ENCODE measurements around the gene PFKFB4. TPM values are rescaled to one million over a fixed set of nuclear protein-coding genes. Genes with fewer than 3 reads are reported as not detected.

PFKFB4 gene
- polyA plus RNA-seq, 1 of the 3 experiments (the other 2 are of a cell fraction), result 5.7 TPM

- 88% methylated on average over 11 of the region's 11 CpGs for WGBS (ENCODE audit: low lambda C conversion rate)
- Histone ChIP-seq H3K79me2 (ENCODE audit: insufficient read depth) (peaks cover 5% of the 10 kb centered on the region; the same call in 1 of the 2 replicates), H3K9me2 (no peaks in the 10 kb centered on the region), H3K27me3 (ENCODE audit: insufficient read depth) (no peaks in the 10 kb centered on the region), H3K4me2 (peak overlapping the region; percentile 76), H2AFZ (ENCODE audit: low read depth) (no peak overlapping the region), H3K4me1 (ENCODE audit: control insufficient read depth in 1 of 2, insufficient read depth in 2 of 2, low read depth in 1 of 2, low read length in 1 of 2) (peaks cover 30 to 37% of the 10 kb centered on the region in 2 experiments; a peak in 3 of 4 replicates), H3K9ac (peak overlapping the region; percentile 52), H3F3A (replicated peaks; ENCODE audit: insufficient read depth) (peaks cover 45% of the 10 kb centered on the region), H3K36me3 (replicated peaks in 1 of 2; ENCODE audit: control insufficient read depth in 1 of 2, insufficient read depth in 2 of 2, low read length in 1 of 2) (peaks cover 16 to 42% of the 10 kb centered on the region in 2 experiments), H3K4me3 (ENCODE audit: low read depth in 2 of 2, low read length in 1 of 2) (peak overlapping the region in 1 of 2 experiments; percentile 9; a peak in 1 of 4 replicates), H4K20me1 (ENCODE audit: insufficient read depth) (no peaks in the 10 kb centered on the region), H3K27ac (ENCODE audit: low read depth in 2 of 2, low read length in 1 of 2) (peak overlapping the region in 1 of 2 experiments; percentile 96), H3K9me3 (no peaks in the 10 kb centered on the region)
- CTCF ChIA-PET, result interaction anchor here (1.2 to 1.6 kb wide), 2 partner anchors 10 to 37 kb away, joined by 4 read pairs; partner anchors contain the start of genes SLC26A6 and UQCRC1
- POLR2A ChIA-PET, result interaction anchor here (0.9 kb wide), 1 partner anchor 10 kb away, joined by 3 read pairs; no protein-coding TSS in a partner anchor
- TF ChIP-seq NRF1 (IDR thresholded peaks at IDR 0.05; ENCODE audit: low read depth, low read length) (no peak), RXRA (IDR thresholded peaks at IDR 0.05; ENCODE audit: borderline replicate concordance, low read depth) (no peak), SMC3 (IDR thresholded peaks at IDR 0.05; ENCODE audit: low read depth, low read length) (no peak), EZH2phosphoT487 (IDR thresholded peaks at IDR 0.05; ENCODE audit: borderline replicate concordance, low read depth) (no peak), USF2 (IDR thresholded peaks at IDR 0.05; ENCODE audit: borderline replicate concordance, low read depth, low read length) (no peak), USF1 (IDR thresholded peaks at IDR 0.05; ENCODE audit: borderline replicate concordance, low read depth) (no peak), TAF1 (IDR thresholded peaks at IDR 0.05; ENCODE audit: borderline replicate concordance, low read depth, low read length) (no peak), YY1 (IDR thresholded peaks at IDR 0.05; ENCODE audit: low read depth) (no peak), MAX (IDR thresholded peaks at IDR 0.05; ENCODE audit: low read depth) (no peak)
- DNase-seq, result no peak
These were observed 42.5 kb upstream of the PFKFB4 start for GRCh38 chr3:48599077-48599501.

- Histone ChIP-seq H3K4me3 (ENCODE audit: low read depth in 2 of 2, low read length in 1 of 2) (peak overlapping the region in 1 of 2 experiments; percentile 9; a peak in 1 of 4 replicates), H3F3A (replicated peaks; ENCODE audit: insufficient read depth) (peaks cover 45% of the 10 kb centered on the region), H3K9me2 (no peaks in the 10 kb centered on the region), H3K27me3 (ENCODE audit: insufficient read depth) (no peaks in the 10 kb centered on the region), H3K4me2 (peak overlapping the region; percentile 76), H3K4me1 (ENCODE audit: control insufficient read depth in 1 of 2, insufficient read depth in 2 of 2, low read depth in 1 of 2, low read length in 1 of 2) (peaks cover 30 to 37% of the 10 kb centered on the region in 2 experiments; a peak in 3 of 4 replicates), H3K9ac (peak overlapping the region; percentile 52), H4K20me1 (ENCODE audit: insufficient read depth) (no peaks in the 10 kb centered on the region), H3K27ac (ENCODE audit: low read depth in 2 of 2, low read length in 1 of 2) (peak overlapping the region; percentile 62 to 96), H3K9me3 (no peaks in the 10 kb centered on the region), H3K36me3 (replicated peaks in 1 of 2; ENCODE audit: control insufficient read depth in 1 of 2, insufficient read depth in 2 of 2, low read length in 1 of 2) (peaks cover 10 to 37% of the 10 kb centered on the region in 2 experiments), H3K79me2 (ENCODE audit: insufficient read depth) (peaks cover 5% of the 10 kb centered on the region; the same call in 1 of the 2 replicates), H2AFZ (ENCODE audit: low read depth) (no peak overlapping the region)
- TF ChIP-seq TEAD4 (IDR thresholded peaks at IDR 0.05; ENCODE audit: borderline replicate concordance, insufficient read depth) (0 out of 2 replicates have a peak, but pooled peaks have one; percentile 10), TCF12 (IDR thresholded peaks at IDR 0.05) (peak; percentile 84), FOSL2 (IDR thresholded peaks at IDR 0.05; ENCODE audit: borderline replicate concordance, low read depth) (peak; percentile 57; the same call in 1 of the 2 replicates), RCOR1 (IDR thresholded peaks at IDR 0.05; ENCODE audit: low read length) (no peak), NFIC (IDR thresholded peaks at IDR 0.05; ENCODE audit: borderline replicate concordance) (0 out of 2 replicates have a peak, but pooled peaks have one; percentile 7), SMC3 (IDR thresholded peaks at IDR 0.05; ENCODE audit: low read depth, low read length) (no peak), NRF1 (IDR thresholded peaks at IDR 0.05; ENCODE audit: low read depth, low read length) (no peak), GABPA (IDR thresholded peaks at IDR 0.05; ENCODE audit: low read depth) (no peak), CTCF (IDR thresholded peaks at IDR 0.05) (no peak), EP300 (IDR thresholded peaks at IDR 0.05; ENCODE audit: borderline replicate concordance in 1 of 2, low read depth in 1 of 2, low read length in 1 of 2) (no peak), RFX5 (IDR thresholded peaks at IDR 0.05; ENCODE audit: low read length) (no peak), MEF2A (IDR thresholded peaks at IDR 0.05; ENCODE audit: borderline replicate concordance, low read depth) (peak; percentile 98), POLR2AphosphoS5 (IDR thresholded peaks at IDR 0.05; ENCODE audit: low read depth, low read length) (no peak), FOXM1 (IDR thresholded peaks at IDR 0.05; ENCODE audit: low read depth) (no peak), MAX (IDR thresholded peaks at IDR 0.05; ENCODE audit: low read depth) (0 out of 2 replicates have a peak, but pooled peaks have one; percentile 20)
- 30% methylated on average over 3 of the region's 5 CpGs for WGBS (ENCODE audit: low lambda C conversion rate)
- CTCF ChIA-PET, result interaction anchor here (1.2 to 1.6 kb wide), 2 partner anchors 11 to 37 kb away, joined by 4 read pairs; partner anchors contain the start of genes SLC26A6 and UQCRC1
- POLR2A ChIA-PET, result interaction anchor here (0.9 to 1.7 kb wide), 2 partner anchors 9 to 64 kb away, joined by 3 to 4 read pairs; partner anchors contain the start of gene CELSR3
- no peak for DNase-seq
These were observed 41.9 kb upstream of the PFKFB4 start for GRCh38 chr3:48598323-48599076.
